Immature natural killer cell (primary cell): ENCODE results near the gene WNT10A. TPM values are rescaled to one million over a fixed set of nuclear protein-coding genes. Genes with fewer than 3 reads are reported as not detected.

ENCODE experiments used
- DNase-seq, 3 donors: peaks; one replicate each; pipeline ENCODE4 v3.0.0; 2022; ENCODE audit warnings: mixed read lengths in 1 of 3
- H3K27ac Mint-ChIP-seq, 6 donors: one replicate each; pipeline ENCODE4 v1.8.0; 2020; ENCODE audit warnings: mixed read lengths in 6 of 6, mild to moderate bottlenecking in 5 of 6, inconsistent platforms in 4 of 6, moderate library complexity in 3 of 6
- H3K27me3 Mint-ChIP-seq, 3 donors: one replicate each; pipeline ENCODE4 v1.8.0; 2020 to 2021; ENCODE audit warnings: low read depth in 3 of 3, mild to moderate bottlenecking in 3 of 3, mixed read lengths in 3 of 3, moderate library complexity in 3 of 3, inconsistent platforms in 1 of 3
- H3K36me3 Mint-ChIP-seq, 3 donors: one replicate each; pipeline ENCODE4 v1.8.0; 2020; ENCODE audit warnings: mixed read lengths in 3 of 3, inconsistent platforms in 2 of 3, mild to moderate bottlenecking in 2 of 3
- H3K4me1 Mint-ChIP-seq, 2 donors: one replicate each; pipeline ENCODE4 v1.8.0; 2020; ENCODE audit warnings: inconsistent platforms in 2 of 2, mild to moderate bottlenecking in 2 of 2, mixed read lengths in 2 of 2, moderate library complexity in 1 of 2
- H3K4me3 Mint-ChIP-seq, 5 donors: one replicate each; pipeline ENCODE4 v1.8.0; 2020; ENCODE audit warnings: mild to moderate bottlenecking in 5 of 5, mixed read lengths in 5 of 5, inconsistent platforms in 3 of 5, moderate library complexity in 3 of 5
- H3K9me3 Mint-ChIP-seq, 6 donors: one replicate each; pipeline ENCODE4 v1.8.0; 2020; ENCODE audit warnings: mild to moderate bottlenecking in 6 of 6, mixed read lengths in 6 of 6, inconsistent platforms in 4 of 6, moderate library complexity in 3 of 6
- polyA plus RNA-seq, 3 donors: library from polyadenylated mRNA; unstranded; fragments of 300-500 nt; fragmentation: Illumina TruSeq; gene quantifications; one replicate each; pipeline ENCODE4 v1.2.3, GENCODE V29; 2021

The WNT10A gene
- polyA plus RNA-seq, 3 donors from 2014 or later: 0.19 TPM; not detected in 2

DNA sequence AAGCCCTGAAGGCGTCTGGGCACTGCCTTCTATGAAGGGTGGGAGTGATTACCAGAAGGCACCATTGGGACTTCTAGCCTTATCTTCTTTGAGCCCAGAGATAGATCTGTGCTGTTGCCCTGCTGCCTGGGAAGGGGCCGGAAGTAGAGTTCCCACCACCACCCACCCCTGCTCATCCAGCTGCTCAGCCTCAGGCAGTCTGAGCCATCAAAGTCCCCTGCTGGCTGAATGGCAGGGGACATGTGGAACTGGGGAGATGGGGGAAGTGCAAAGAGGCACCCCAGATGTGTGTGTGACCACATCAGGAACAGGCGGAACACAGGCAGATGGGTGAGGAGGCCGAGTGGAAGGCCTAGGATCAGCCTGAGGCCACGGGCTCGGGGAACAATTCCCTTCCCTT, 3.3 kb upstream of the WNT10A start:
- Mint-ChIP-seq H3K36me3 (no peaks in the 10 kb centered on the region), H3K4me3 (no peak overlapping the region), H3K4me1 (peaks cover 11% of the 10 kb centered on the region in 2 donors), H3K9me3 (no peaks in the 10 kb centered on the region), H3K27ac (peak overlapping the region in 2 of 6 donors; percentile 48 to 62), H3K27me3 (peaks cover 26 to 35% (median 28%) of the 10 kb centered on the region in 3 donors)
- DNase-seq: no peak

DNA sequence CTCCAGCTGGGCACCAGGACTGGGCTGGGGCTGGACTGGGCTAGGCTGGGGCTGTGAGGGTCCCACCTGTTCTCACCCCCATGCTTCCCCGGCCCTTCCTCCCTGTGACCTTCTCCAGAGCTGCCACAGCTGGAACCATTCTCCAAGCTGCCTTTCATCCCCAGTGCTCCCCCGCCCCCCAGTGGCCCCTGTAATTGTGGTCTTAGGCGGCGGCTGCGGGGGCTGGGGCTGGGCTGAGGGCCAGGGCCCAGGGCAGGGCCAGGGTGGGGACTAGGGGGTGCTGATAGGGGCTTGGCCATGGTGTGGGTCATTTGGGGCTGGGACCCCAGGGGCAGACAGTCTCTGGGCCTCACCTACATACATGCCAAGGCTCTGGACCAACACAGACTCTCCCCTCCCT, 2.8 kb upstream of the WNT10A start:
- H3K4me1 Mint-ChIP-seq: peaks cover 11% of the 10 kb centered on the region in 2 donors
- H3K9me3 Mint-ChIP-seq: no peaks in the 10 kb centered on the region
- H3K27me3 Mint-ChIP-seq: peaks cover 27 to 32% (median 28%) of the 10 kb centered on the region in 3 donors

DNA sequence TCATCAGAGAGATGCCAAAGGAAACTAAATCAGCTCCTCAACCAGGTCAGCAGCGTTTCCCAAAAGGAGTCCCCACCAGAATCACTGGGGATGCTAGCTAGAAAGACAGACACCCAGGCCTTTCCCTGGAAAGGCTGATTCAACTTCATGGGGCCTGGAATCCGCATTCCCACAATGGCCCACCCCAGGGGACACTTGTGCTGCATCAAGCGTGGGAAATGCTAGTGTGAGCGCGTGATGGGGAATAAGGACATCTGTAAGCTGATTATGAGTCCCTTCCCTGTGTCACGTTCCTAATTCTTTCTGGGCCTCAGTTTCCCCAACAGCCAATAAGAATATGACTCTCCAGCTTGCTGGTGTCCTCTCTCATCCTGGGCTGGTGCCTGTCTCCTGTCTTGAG, 2.2 kb upstream of the WNT10A start:
- Mint-ChIP-seq H3K27ac (peak overlapping the region in 2 of 6 donors; percentile 35 to 60), H3K27me3 (peaks cover 25 to 32% (median 30%) of the 10 kb centered on the region in 3 donors), H3K4me1 (peaks cover 9 to 11% of the 10 kb centered on the region in 2 donors), H3K9me3 (no peaks in the 10 kb centered on the region), H3K36me3 (no peaks in the 10 kb centered on the region), H3K4me3 (no peak overlapping the region)
- no peak for DNase-seq

More for the DNA sequence above, 2.8 kb upstream of the WNT10A start:
- Mint-ChIP-seq H3K27ac (peak overlapping the region in 1 of 6 donors; percentile 35), H3K4me3 (no peak overlapping the region), H3K36me3 (no peaks in the 10 kb centered on the region)
- no peak for DNase-seq

DNA sequence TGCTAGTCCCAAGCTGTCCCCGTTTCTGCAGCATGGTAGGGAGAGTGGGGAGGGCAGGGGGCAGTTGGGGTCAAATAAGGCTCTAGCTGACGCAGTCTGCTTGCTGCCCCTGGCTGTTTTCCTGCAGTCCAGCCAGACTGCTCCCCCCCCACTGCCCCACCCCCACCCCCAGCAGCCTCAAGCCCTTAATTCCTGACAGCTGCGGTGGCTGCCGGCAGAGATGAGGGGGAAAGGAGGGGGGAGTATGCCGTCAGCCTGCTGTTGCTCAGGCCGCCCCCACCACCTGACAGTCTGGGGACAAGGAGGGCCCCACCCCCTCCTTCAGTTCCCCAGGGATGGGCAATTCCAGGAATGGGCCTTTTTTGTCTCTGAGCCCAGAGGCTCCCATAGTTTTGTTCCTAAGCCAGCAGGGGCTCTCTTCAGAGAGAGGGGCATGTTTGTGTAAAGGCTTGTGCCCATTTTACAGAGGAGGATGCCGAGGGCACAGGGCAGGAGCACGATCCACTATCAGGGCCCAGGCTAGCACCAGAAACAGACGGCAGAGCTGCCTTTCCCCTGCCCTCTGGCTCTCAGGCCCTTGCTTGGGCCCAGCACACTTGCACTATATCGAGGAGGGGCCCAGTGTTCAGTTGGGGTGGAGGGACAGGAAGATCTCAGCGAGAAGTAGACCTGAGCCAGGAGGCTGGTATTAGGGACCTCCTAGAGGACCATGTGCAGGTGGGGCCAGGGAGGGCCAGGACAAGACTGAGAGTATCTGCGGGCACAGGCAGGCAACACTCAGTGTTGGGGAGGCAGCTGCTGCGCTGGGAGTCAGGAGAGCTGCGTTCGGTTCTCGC, 1.5 kb upstream of the WNT10A start:
- Mint-ChIP-seq H3K4me3 (peak overlapping the region; percentile 27 to 62 (median 57)), H3K9me3 (no peaks in the 10 kb centered on the region), H3K36me3 (no peaks in the 10 kb centered on the region), H3K4me1 (peaks cover 9 to 11% of the 10 kb centered on the region in 2 donors), H3K27ac (peak overlapping the region in 5 of 6 donors; percentile 48 to 74 (median 61)), H3K27me3 (peaks cover 25 to 32% (median 30%) of the 10 kb centered on the region in 3 donors)
- DNase-seq: no peak

DNA sequence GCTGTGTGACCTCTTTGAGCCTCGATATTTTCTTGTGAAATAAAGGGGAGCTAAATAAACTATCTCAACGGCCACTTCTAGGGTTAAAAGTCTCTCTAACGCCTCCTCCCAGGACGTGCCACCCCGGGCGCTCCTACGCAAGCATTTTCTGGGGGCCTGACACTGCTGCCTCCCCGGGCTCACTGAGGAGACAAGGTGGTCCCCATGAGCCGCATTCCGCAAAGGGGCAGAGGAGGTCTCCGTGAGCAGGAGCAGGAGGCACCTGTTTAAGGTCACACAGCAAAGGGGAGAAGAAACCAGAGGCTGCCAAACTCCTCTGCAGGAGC, 913 bp upstream of the WNT10A start:
- no peak for DNase-seq
- no peaks in the 10 kb centered on the region for H3K9me3 Mint-ChIP-seq
- peaks cover 0 to 4% (median 3%) of the 10 kb centered on the region in 3 donors for H3K36me3 Mint-ChIP-seq
- peaks cover 27 to 29% (median 28%) of the 10 kb centered on the region in 3 donors for H3K27me3 Mint-ChIP-seq
- H3K4me1 Mint-ChIP-seq: peaks cover 11% of the 10 kb centered on the region in 2 donors
- H3K27ac Mint-ChIP-seq: peak overlapping the region in 5 of 6 donors; percentile 19 to 74 (median 61)
- peak overlapping the region; percentile 38 to 62 (median 57) for H3K4me3 Mint-ChIP-seq

DNA sequence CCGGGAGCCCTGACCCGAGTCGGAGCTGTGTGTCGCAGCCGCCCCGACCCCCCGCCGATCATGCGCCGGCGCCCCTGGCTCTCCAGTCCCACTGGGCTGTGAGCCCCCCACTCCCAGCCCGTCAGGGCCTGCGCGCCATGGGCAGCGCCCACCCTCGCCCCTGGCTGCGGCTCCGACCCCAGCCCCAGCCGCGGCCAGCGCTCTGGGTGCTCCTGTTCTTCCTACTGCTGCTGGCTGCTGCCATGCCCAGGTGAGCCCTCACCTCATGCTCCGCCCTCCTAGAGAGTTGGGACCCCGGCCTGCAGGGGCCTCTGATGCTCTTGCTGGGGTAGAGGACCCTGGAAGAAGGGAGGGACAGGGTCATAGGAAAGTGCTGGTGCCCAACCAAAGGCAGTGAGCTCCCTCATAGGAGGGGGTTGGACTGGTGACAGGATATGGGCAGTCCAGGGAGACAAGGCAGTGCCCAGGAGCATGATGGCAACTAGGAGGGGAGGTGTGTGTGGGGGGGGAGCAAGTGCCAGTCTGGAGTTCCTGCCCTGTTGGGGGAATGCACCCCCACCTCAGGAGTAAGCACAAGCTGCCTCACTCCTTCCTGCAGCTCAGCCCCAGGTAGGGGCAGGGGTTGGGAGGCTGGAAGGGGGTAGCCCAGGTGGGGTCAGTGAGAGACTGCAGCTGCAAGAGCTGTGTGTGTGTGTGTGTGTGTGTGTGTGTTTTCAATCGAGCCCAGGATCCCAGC, 375 bp downstream of the WNT10A start:
- H3K27me3 Mint-ChIP-seq: peaks cover 24 to 30% (median 29%) of the 10 kb centered on the region in 3 donors
- no peak for DNase-seq
- peaks cover 11% of the 10 kb centered on the region in 2 donors for H3K4me1 Mint-ChIP-seq

DNA sequence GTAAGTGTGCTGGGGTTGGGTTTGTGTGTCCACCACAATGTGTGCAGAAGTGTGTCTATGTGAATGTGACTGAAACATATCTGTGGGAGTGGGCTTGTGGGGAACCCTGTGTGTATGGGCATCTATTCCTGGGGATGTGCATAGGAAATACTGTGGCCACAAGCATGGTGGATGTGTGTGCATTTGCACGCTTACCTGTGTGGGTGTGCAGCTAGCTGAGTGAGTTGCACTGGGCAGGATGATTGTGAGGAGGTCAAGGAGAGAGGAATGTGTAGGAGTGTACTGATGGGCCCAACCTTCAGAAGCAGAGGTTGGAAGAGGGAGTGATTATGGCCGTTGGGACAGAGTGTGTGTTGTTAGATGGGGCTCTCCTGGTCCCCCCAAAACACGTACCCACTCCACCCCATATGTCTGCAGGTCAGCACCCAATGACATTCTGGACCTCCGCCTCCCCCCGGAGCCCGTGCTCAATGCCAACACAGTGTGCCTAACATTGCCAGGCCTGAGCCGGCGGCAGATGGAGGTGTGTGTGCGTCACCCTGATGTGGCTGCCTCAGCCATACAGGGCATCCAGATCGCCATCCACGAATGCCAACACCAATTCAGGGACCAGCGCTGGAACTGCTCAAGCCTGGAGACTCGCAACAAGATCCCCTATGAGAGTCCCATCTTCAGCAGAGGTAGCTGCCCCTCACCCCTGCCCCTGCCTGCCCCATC, 1.2 kb downstream of the WNT10A start:
- Mint-ChIP-seq H3K36me3 (peaks cover 0 to 5% (median 4%) of the 10 kb centered on the region in 3 donors), H3K27ac (peak overlapping the region in 2 of 6 donors; percentile 56 to 77), H3K4me1 (peaks cover 11% of the 10 kb centered on the region in 2 donors), H3K4me3 (peak overlapping the region in 2 of 5 donors; percentile 18 to 58), H3K9me3 (no peaks in the 10 kb centered on the region), H3K27me3 (peaks cover 21 to 30% (median 26%) of the 10 kb centered on the region in 3 donors)
- DNase-seq: no peak

More for the DNA sequence above, 375 bp downstream of the WNT10A start:
- Mint-ChIP-seq H3K27ac (peak overlapping the region in 4 of 6 donors; percentile 2 to 68 (median 20)), H3K4me3 (peak overlapping the region; percentile 44 to 65 (median 60)), H3K36me3 (peaks cover 0 to 5% (median 4%) of the 10 kb centered on the region in 3 donors), H3K9me3 (no peaks in the 10 kb centered on the region)

DNA sequence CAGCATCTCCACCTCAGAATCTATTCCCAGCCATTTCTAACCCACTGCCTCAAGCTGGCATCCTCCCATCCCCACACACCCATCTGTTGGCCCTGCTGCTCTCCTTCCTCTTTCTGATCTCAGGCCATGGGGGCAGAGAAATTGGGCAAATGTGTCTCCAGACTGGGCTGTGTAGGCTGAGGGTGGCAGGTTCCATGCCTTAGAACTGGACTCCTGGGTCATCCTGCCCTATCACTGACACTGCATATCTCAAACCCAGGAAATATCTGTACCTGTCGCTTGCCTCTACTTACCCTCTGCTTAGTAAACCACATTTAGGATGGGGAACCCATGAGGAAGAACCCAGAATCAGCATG, 1.8 kb downstream of the WNT10A start:
- peak overlapping the region in 3 of 6 donors; percentile 20 to 77 (median 56) for H3K27ac Mint-ChIP-seq
- DNase-seq: no peak
- peaks cover 0 to 5% (median 4%) of the 10 kb centered on the region in 3 donors for H3K36me3 Mint-ChIP-seq
- H3K27me3 Mint-ChIP-seq: peaks cover 20 to 33% (median 23%) of the 10 kb centered on the region in 3 donors
- H3K9me3 Mint-ChIP-seq: no peaks in the 10 kb centered on the region
- no peak overlapping the region for H3K4me3 Mint-ChIP-seq
- peaks cover 11% of the 10 kb centered on the region in 2 donors for H3K4me1 Mint-ChIP-seq

DNA sequence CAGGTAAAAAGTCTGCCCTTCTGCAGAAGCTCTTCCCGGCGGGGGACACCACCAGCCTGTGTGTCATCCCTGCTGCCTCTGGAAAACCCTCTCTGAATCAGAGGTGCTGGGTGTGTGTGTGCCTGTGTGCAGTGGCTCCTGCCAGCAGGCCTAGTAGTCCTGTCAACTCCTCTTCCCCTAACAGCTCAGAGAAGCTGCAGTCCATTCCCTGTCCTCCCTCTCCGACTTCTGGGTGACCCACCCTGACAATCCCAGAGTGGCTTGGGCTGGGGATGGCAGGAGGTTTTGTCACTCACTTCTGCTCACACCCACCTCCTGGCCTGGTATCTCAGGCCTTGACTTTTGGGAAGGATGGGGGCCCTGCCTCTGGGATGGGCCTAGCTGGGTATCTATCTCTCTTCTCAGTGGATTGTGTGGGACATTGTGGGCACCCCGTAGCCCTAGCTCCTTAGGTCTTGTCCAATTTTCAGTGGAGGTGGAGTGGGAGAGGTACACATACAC, 2.3 kb downstream of the WNT10A start:
- H3K4me1 Mint-ChIP-seq: peaks cover 11% of the 10 kb centered on the region in 2 donors
- DNase-seq: no peak
- H3K4me3 Mint-ChIP-seq: peak overlapping the region in 2 of 5 donors; percentile 30 to 34
- H3K36me3 Mint-ChIP-seq: peaks cover 0 to 5% (median 4%) of the 10 kb centered on the region in 3 donors
- peak overlapping the region in 2 of 6 donors; percentile 31 to 77 for H3K27ac Mint-ChIP-seq
- peaks cover 18 to 33% (median 23%) of the 10 kb centered on the region in 3 donors for H3K27me3 Mint-ChIP-seq
- H3K9me3 Mint-ChIP-seq: no peaks in the 10 kb centered on the region

DNA sequence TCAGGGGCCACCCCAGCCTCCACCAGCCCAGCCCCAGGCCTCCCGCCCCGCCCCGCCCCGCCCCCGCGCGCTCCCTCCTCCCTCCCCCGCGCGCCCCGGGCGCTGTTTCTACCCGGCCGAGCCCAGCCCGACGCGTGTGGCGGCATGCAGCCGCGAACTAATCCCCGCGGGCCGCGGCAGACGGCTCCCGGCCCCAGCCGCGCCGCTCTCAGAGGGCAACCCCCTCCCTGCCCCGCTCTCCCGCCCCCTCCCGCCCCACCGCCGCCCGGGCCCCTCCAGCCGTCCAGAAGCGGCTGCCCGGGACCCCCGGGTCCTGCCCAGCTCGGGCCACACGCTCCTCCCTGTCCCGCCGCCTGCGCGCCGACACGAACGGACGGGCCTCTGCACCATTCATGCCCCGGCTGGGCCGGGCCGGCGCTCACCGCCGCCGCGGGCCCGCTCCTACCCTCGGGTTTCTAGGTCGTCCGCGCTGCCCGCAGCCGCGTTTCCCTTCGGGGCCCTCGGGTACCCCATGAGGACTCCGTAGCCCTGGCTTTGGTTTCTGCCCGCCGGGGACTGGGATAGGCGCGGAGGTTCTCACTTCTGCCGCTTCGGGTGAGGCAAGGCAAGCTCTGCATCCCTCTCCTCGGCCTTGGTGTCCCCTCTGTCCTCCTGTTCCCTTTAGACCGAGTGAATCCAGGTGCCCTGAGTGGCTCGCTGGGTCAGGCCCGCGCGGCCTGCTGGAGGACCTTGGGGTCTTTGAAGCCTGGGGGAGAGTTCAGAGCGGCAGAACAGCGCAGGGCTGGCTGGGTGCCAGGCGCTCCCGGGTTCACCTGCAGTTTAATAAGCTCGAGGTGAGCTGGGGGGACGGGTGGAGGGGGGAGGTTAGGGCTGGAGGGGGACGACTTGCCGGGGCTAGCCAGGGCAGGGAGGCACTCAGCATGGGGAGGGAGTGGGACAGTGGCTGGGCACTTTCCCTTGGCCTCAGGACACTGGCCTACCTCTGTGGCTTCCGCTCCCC, 3.1 kb downstream of the WNT10A start:
- no peaks in the 10 kb centered on the region for H3K9me3 Mint-ChIP-seq
- H3K36me3 Mint-ChIP-seq: peaks cover 0 to 5% (median 4%) of the 10 kb centered on the region in 3 donors
- H3K4me3 Mint-ChIP-seq: peak overlapping the region in 3 of 5 donors; percentile 26 to 34 (median 30)
- H3K27ac Mint-ChIP-seq: peak overlapping the region in 1 of 6 donors; percentile 77
- peaks cover 11% of the 10 kb centered on the region in 2 donors for H3K4me1 Mint-ChIP-seq
- peak in 1 of 3 donors; percentile 24 for DNase-seq
- peaks cover 18 to 29% (median 23%) of the 10 kb centered on the region in 3 donors for H3K27me3 Mint-ChIP-seq

DNA sequence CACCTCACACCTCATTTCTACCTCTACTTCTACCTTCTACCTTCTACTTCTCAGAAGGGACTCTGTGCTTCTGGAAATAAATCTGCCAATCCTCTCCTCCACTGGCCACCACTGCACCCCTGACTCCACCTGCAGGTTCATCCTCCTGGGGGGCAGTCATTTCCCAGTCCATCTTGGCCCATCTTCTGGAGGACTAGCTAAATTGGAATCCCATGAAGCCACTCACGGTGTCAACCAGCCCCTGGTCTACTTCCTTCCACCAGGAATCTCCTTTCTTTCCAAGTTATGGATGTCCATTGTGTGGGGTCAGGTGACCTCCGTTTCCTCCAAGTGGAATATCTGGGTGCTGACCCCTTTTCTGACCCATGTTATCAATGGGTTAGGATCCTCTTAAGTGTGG, 3.9 kb downstream of the WNT10A start:
- H3K27me3 Mint-ChIP-seq: peaks cover 18 to 27% (median 19%) of the 10 kb centered on the region in 3 donors
- no peak for DNase-seq
- H3K36me3 Mint-ChIP-seq: peaks cover 0 to 5% (median 4%) of the 10 kb centered on the region in 3 donors
- peak overlapping the region in 1 of 5 donors; percentile 26 for H3K4me3 Mint-ChIP-seq
- peak overlapping the region in 1 of 6 donors; percentile 46 for H3K27ac Mint-ChIP-seq
- peaks cover 6 to 7% of the 10 kb centered on the region in 2 donors for H3K4me1 Mint-ChIP-seq
- H3K9me3 Mint-ChIP-seq: no peaks in the 10 kb centered on the region
